Measurements from ENCODE around the gene IQCF6. TPM values are rescaled to one million over a fixed set of nuclear protein-coding genes. Genes with fewer than 3 reads are reported as not detected.

Gene IQCF6
- total RNA-seq, 1 donor from 2014 or later = not detected

- TF ChIP-seq CTCF (IDR thresholded peaks at IDR 0.05; ENCODE audit: insufficient read depth, low read length, severe bottlenecking) = no peak
- no peaks in the 10 kb centered on the region for H3K36me3 ChIP-seq (ENCODE audit: control insufficient read depth, insufficient read depth, low read length)
- FAIRE-seq (no peak), DNase-seq (ENCODE audit: low read depth) (no peak)
- H3K27me3 ChIP-seq (ENCODE audit: control insufficient read depth, insufficient read depth, low read length) = no peaks in the 10 kb centered on the region
- H3K4me3 ChIP-seq (ENCODE audit: low read depth, low read length) = no peak overlapping the region
Observed at GRCh38 chr3:51815614-51816013, 36.6 kb upstream of the IQCF6 start.

GRCh38 chr3:51814034-51814433, 35.0 kb upstream of the IQCF6 start:
- FAIRE-seq (no peak), DNase-seq (ENCODE audit: low read depth) (no peak)
- no peaks in the 10 kb centered on the region for H3K27me3 ChIP-seq (ENCODE audit: control insufficient read depth, insufficient read depth, low read length)
- no peak for TF ChIP-seq CTCF (IDR thresholded peaks at IDR 0.05; ENCODE audit: insufficient read depth, low read length, severe bottlenecking)
- H3K4me3 ChIP-seq (ENCODE audit: low read depth, low read length) = no peak overlapping the region
- no peaks in the 10 kb centered on the region for H3K36me3 ChIP-seq (ENCODE audit: control insufficient read depth, insufficient read depth, low read length)

GRCh38 chr3:51813539-51813938, 34.5 kb upstream of the IQCF6 start:
- Histone ChIP-seq H3K27me3 (ENCODE audit: control insufficient read depth, insufficient read depth, low read length) (no peaks in the 10 kb centered on the region), H3K4me3 (ENCODE audit: low read depth, low read length) (no peak overlapping the region), H3K36me3 (ENCODE audit: control insufficient read depth, insufficient read depth, low read length) (no peaks in the 10 kb centered on the region)
- no peak for TF ChIP-seq CTCF (IDR thresholded peaks at IDR 0.05; ENCODE audit: insufficient read depth, low read length, severe bottlenecking)
- DNase-seq (ENCODE audit: low read depth) (no peak), FAIRE-seq (no peak)

GRCh38 chr3:51808934-51809333, 29.9 kb upstream of the IQCF6 start:
- no peak for TF ChIP-seq CTCF (IDR thresholded peaks at IDR 0.05; ENCODE audit: insufficient read depth, low read length, severe bottlenecking)
- Histone ChIP-seq H3K27me3 (ENCODE audit: control insufficient read depth, insufficient read depth, low read length) (no peaks in the 10 kb centered on the region), H3K36me3 (ENCODE audit: control insufficient read depth, insufficient read depth, low read length) (no peaks in the 10 kb centered on the region), H3K4me3 (ENCODE audit: low read depth, low read length) (no peak overlapping the region)
- FAIRE-seq (no peak), DNase-seq (ENCODE audit: low read depth) (no peak)

- peak; percentile 18 for FAIRE-seq
- no peak overlapping the region for H3K4me3 ChIP-seq (ENCODE audit: low read depth, low read length)
- TF ChIP-seq CTCF (IDR thresholded peaks at IDR 0.05; ENCODE audit: insufficient read depth, low read length, severe bottlenecking) = no peak
- H3K36me3 ChIP-seq (ENCODE audit: control insufficient read depth, insufficient read depth, low read length) = no peaks in the 10 kb centered on the region
- H3K27me3 ChIP-seq (ENCODE audit: control insufficient read depth, insufficient read depth, low read length) = no peaks in the 10 kb centered on the region
- DNase-seq (ENCODE audit: low read depth) = no peak
Observed at GRCh38 chr3:51802106-51802703, 23.2 kb upstream of the IQCF6 start.

- FAIRE-seq (no peak), DNase-seq (ENCODE audit: low read depth) (no peak)
- Histone ChIP-seq H3K4me3 (ENCODE audit: low read depth, low read length) (no peak overlapping the region), H3K27me3 (ENCODE audit: control insufficient read depth, insufficient read depth, low read length) (no peaks in the 10 kb centered on the region), H3K36me3 (ENCODE audit: control insufficient read depth, insufficient read depth, low read length) (no peaks in the 10 kb centered on the region)
- TF ChIP-seq CTCF (IDR thresholded peaks at IDR 0.05; ENCODE audit: insufficient read depth, low read length, severe bottlenecking) = no peak
Observed at GRCh38 chr3:51800750-51801125, 21.7 kb upstream of the IQCF6 start.

Data from bronchial epithelial cell (primary cell).